Measurements from ENCODE around the gene TRAPPC4.

Gene TRAPPC4

DNA sequence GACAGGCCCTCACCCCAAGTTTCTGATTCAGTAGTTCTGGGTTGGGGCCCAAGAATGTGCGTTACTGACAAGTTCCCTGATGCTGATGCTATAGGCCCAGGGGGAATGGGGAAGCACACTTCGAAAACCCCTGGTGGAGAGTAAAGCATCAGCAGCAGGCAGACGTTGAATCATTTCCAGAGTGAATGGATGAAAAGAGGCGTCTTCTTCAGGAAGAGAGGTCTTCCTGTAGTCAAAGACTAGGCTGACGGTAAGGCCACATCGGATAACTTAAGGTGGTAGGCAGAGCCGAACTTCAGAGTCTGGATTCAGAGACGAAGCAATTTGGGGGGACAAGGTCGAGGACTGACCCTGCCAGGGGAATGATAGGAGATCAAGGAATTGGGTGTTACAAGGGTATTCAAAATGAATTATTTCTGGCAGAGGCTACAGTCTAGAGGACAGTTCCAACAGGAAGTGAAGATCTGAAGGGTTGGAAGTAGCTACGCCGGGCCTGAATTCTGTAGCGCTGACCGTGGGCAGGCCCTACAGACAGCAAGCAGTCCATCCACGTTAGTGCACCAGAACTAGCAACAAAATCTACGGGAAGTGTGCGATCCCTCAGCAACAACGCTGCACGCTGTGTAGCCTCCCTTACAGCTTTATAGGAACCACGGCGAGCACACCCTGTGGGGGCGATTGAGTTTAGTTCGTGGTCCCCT, 21.5 kb upstream of the TRAPPC4 start:
- Histone ChIP-seq H3K36me3 (ENCODE audit: low read depth) (peaks cover 30% of the 10 kb centered on the region), H3K4me1 (ENCODE audit: insufficient read depth, poor library complexity, severe bottlenecking) (peaks cover 10% of the 10 kb centered on the region), H3K27me3 (ENCODE audit: insufficient read depth, poor library complexity, severe bottlenecking) (no peaks in the 10 kb centered on the region), H3K27ac (ENCODE audit: poor library complexity, severe bottlenecking) (peak overlapping the region; percentile 87), H3K4me3 (ENCODE audit: severe bottlenecking) (peak overlapping the region; percentile 50), H3K9me3 (ENCODE audit: severe bottlenecking) (no peaks in the 10 kb centered on the region)
- DNase-seq (ENCODE audit: low spot score) (no peak), ATAC-seq (ENCODE audit: low read depth) (no peak; the same call in 2 of the 3 replicates)
- TF ChIP-seq, protein P1, sequence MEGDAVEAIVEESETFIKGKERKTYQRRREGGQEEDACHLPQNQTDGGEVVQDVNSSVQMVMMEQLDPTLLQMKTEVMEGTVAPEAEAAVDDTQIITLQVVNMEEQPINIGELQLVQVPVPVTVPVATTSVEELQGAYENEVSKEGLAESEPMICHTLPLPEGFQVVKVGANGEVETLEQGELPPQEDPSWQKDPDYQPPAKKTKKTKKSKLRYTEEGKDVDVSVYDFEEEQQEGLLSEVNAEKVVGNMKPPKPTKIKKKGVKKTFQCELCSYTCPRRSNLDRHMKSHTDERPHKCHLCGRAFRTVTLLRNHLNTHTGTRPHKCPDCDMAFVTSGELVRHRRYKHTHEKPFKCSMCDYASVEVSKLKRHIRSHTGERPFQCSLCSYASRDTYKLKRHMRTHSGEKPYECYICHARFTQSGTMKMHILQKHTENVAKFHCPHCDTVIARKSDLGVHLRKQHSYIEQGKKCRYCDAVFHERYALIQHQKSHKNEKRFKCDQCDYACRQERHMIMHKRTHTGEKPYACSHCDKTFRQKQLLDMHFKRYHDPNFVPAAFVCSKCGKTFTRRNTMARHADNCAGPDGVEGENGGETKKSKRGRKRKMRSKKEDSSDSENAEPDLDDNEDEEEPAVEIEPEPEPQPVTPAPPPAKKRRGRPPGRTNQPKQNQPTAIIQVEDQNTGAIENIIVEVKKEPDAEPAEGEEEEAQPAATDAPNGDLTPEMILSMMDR (IDR thresholded peaks at IDR 0.05; ENCODE audit: poor library complexity, severe bottlenecking): no peak

DNA sequence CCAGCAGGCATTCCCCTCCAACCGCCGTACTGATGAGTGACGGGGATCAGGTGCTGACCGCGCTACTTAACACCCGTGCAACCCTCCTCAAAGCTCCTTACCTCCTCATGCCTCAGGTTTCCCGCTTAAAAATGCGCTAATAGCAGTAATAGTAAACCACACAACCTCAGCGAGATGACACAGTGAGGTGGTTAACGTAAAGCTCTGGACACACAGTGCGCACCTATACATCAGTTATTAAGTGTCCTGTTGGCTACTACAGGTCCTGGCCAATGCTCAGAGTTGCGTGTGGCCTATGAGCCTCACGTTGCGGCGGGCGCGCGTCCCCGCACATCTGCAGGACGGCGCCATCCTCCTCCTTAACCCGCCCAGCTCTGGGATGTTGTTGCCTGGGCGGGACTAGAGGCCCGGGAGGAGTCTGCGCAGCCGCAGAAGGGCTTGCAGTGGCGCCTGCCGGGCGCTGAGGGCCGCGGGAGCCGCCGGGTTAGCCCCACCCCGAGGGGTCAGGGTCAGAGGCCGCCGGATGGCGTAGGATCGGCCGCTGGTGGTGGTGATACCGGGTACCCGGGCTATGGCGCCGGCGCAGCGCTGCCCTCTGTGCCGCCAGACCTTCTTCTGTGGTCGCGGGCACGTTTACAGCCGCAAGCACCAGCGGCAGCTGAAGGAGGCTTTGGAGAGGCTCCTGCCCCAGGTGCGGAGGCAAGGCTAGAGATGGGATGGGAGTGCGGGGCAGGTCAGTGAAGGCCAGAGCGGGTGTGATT, 20.8 kb upstream of the TRAPPC4 start, which contains the start of gene CENATAC:
CENATAC (plus strand) TSS at position 512 of the 761 bp plus-strand sequence; CDS start at position 572, 60 bp downstream.
- Histone ChIP-seq H3K36me3 (ENCODE audit: low read depth) (peaks cover 36% of the 10 kb centered on the region), H3K27ac (ENCODE audit: poor library complexity, severe bottlenecking) (peak within 1 kb of the TSS; percentile 87), H3K27me3 (ENCODE audit: insufficient read depth, poor library complexity, severe bottlenecking) (no peaks in the 10 kb centered on the region), H3K4me3 (ENCODE audit: severe bottlenecking) (peak within 1 kb of the TSS; percentile 50), H3K9me3 (ENCODE audit: severe bottlenecking) (no peaks in the 10 kb centered on the region), H3K4me1 (ENCODE audit: insufficient read depth, poor library complexity, severe bottlenecking) (peaks cover 10% of the 10 kb centered on the region)
- peak; percentile 89 for ATAC-seq (ENCODE audit: low read depth)
- peak; percentile 90 for DNase-seq (ENCODE audit: low spot score)
- TF ChIP-seq, protein P1 (IDR thresholded peaks at IDR 0.05; ENCODE audit: poor library complexity, severe bottlenecking): no peak

DNA sequence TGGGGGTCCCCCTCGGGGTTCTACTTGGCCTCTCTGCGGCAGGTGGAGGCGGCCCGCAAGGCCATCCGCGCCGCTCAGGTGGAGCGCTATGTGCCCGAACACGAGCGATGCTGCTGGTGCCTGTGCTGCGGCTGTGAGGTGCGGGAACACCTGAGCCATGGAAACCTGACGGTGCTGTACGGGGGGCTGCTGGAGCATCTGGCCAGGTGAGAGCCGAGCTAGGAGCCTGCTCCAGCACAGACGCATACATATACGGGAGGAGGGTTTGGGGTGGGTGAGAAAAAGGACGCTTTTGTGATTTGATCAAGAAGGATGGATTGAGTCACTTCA, 20.2 kb upstream of the TRAPPC4 start:
- TF ChIP-seq, protein P1 (IDR thresholded peaks at IDR 0.05; ENCODE audit: poor library complexity, severe bottlenecking): no peak
- Histone ChIP-seq H3K4me1 (ENCODE audit: insufficient read depth, poor library complexity, severe bottlenecking) (peaks cover 10% of the 10 kb centered on the region), H3K36me3 (ENCODE audit: low read depth) (peaks cover 42% of the 10 kb centered on the region), H3K4me3 (ENCODE audit: severe bottlenecking) (peak overlapping the region; percentile 50), H3K9me3 (ENCODE audit: severe bottlenecking) (no peaks in the 10 kb centered on the region), H3K27me3 (ENCODE audit: insufficient read depth, poor library complexity, severe bottlenecking) (no peaks in the 10 kb centered on the region), H3K27ac (ENCODE audit: poor library complexity, severe bottlenecking) (peak overlapping the region; percentile 87)
- DNase-seq (ENCODE audit: low spot score) (no peak), ATAC-seq (ENCODE audit: low read depth) (peak; percentile 40)

DNA sequence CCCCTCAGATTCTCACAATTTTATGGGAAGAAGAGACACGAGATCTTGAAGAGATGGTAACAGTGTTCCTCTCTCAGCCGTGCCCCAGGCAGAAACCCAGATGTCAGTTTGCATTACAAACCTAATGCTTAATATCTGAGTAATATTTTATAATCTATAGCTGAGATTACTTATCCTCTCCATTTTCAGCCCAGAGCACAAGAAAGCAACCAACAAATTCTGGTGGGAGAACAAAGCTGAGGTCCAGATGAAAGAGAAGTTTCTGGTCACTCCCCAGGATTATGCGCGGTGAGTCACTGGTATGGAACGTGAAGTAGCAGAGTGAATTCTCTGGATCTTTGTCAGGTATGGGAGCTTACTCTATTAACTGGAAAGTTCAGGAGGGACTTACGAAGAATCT, 19.7 kb upstream of the TRAPPC4 start:
- Histone ChIP-seq H3K4me3 (ENCODE audit: severe bottlenecking) (peak overlapping the region; percentile 50), H3K27me3 (ENCODE audit: insufficient read depth, poor library complexity, severe bottlenecking) (no peaks in the 10 kb centered on the region), H3K9me3 (ENCODE audit: severe bottlenecking) (no peaks in the 10 kb centered on the region), H3K4me1 (ENCODE audit: insufficient read depth, poor library complexity, severe bottlenecking) (peaks cover 10% of the 10 kb centered on the region), H3K27ac (ENCODE audit: poor library complexity, severe bottlenecking) (peak overlapping the region; percentile 87), H3K36me3 (ENCODE audit: low read depth) (peaks cover 44% of the 10 kb centered on the region)
- no peak for DNase-seq (ENCODE audit: low spot score)
- TF ChIP-seq, protein P1 (IDR thresholded peaks at IDR 0.05; ENCODE audit: poor library complexity, severe bottlenecking): no peak
- ATAC-seq (ENCODE audit: low read depth): peak; percentile 69
